Measurements from ENCODE around the gene CENATAC.

Gene CENATAC

DNA sequence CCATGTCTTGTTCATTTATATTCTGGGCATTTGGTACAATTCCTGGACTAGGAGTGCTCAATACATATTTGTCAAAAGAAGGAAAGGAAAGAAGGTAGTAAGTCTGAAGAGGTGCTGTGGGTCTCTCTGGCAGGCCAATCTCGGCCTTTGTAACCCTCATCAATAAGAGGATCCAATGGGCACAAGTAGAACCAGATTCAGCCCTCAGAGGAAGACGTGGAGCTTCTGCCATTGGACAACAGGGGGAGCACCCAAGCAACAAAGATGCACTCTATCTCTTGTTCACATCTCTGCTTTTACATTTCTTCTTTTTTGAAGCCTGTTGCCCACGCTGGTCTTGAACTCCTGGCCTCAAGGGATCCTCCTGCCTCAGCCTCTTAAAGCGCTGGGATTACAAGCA lies 67.4 kb downstream of the CENATAC start:
- Histone ChIP-seq H4K20me1 (ENCODE audit: control insufficient read depth, insufficient read depth, low read depth, low read length) (no peaks in the 10 kb centered on the region), H3F3A (ENCODE audit: control insufficient read depth, insufficient read depth) (peaks cover 7% of the 10 kb centered on the region; the same call in 1 of the 2 replicates), H3K27ac (ENCODE audit: low read depth, low read length) (no peak overlapping the region), H3K9me3 (ENCODE audit: control insufficient read depth, insufficient read depth, low read length) (no peaks in the 10 kb centered on the region), H3K27me3 (ENCODE audit: control insufficient read depth, low read length) (no peaks in the 10 kb centered on the region), H3K79me2 (ENCODE audit: control insufficient read depth, low read length) (peaks cover 37% of the 10 kb centered on the region), H3K4me2 (ENCODE audit: low read length) (peak overlapping the region; percentile 76), H3K36me3 (ENCODE audit: control insufficient read depth, low read length) (peaks cover 12% of the 10 kb centered on the region), H3K4me3 (ENCODE audit: low read length) (peak overlapping the region; percentile 7; the same call in 1 of the 2 replicates), H3K4me1 (ENCODE audit: control insufficient read depth, low read length) (peaks cover 21% of the 10 kb centered on the region), H3K9me2 (replicated peaks; ENCODE audit: control insufficient read depth, low read length) (no peaks in the 10 kb centered on the region)
- no peak for TF ChIP-seq EZH2phosphoT487 (IDR thresholded peaks at IDR 0.05; ENCODE audit: borderline replicate concordance, low read length)
- TF ChIP-seq, protein P1, sequence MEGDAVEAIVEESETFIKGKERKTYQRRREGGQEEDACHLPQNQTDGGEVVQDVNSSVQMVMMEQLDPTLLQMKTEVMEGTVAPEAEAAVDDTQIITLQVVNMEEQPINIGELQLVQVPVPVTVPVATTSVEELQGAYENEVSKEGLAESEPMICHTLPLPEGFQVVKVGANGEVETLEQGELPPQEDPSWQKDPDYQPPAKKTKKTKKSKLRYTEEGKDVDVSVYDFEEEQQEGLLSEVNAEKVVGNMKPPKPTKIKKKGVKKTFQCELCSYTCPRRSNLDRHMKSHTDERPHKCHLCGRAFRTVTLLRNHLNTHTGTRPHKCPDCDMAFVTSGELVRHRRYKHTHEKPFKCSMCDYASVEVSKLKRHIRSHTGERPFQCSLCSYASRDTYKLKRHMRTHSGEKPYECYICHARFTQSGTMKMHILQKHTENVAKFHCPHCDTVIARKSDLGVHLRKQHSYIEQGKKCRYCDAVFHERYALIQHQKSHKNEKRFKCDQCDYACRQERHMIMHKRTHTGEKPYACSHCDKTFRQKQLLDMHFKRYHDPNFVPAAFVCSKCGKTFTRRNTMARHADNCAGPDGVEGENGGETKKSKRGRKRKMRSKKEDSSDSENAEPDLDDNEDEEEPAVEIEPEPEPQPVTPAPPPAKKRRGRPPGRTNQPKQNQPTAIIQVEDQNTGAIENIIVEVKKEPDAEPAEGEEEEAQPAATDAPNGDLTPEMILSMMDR (IDR thresholded peaks at IDR 0.05; ENCODE audit: low read depth, low read length, poor library complexity, severe bottlenecking): peak; percentile 74

All from DOHH2 (cell line).